GM19193 (cell line): Measurements from ENCODE around the gene R3HDM2.

Source experiments
- POLR2A ChIP-seq: IDR thresholded peaks from 4 replicates; pipeline ENCODE4 v1.6.1; 2011; ENCODE audit not compliant: insufficient read depth, insufficient read length; ENCODE audit errors: extremely low read depth

R3HDM2 gene

GRCh38 chr12:57223191-57224165, 207.4 kb downstream of the R3HDM2 start:
- no peak for TF ChIP-seq POLR2A

GRCh38 chr12:57222286-57223190, 208.3 kb downstream of the R3HDM2 start:
- TF ChIP-seq POLR2A, result no peak

GRCh38 chr12:57221169-57221917, 209.5 kb downstream of the R3HDM2 start:
- no peak for TF ChIP-seq POLR2A

- TF ChIP-seq POLR2A, result no peak
These were observed 210.1 kb downstream of the R3HDM2 start for GRCh38 chr12:57220770-57221168.

- TF ChIP-seq POLR2A, result no peak
These were observed 210.7 kb downstream of the R3HDM2 start for GRCh38 chr12:57219993-57220754.

- no peak for TF ChIP-seq POLR2A
These were observed 211.4 kb downstream of the R3HDM2 start for GRCh38 chr12:57219205-57219992.

- no peak for TF ChIP-seq POLR2A
These were observed 212.6 kb downstream of the R3HDM2 start for GRCh38 chr12:57218030-57218853.

- TF ChIP-seq POLR2A, result no peak
These were observed 213.6 kb downstream of the R3HDM2 start for GRCh38 chr12:57216921-57217879.

GRCh38 chr12:57216014-57216911, 214.6 kb downstream of the R3HDM2 start, which contains the start of gene NXPH4:
Gene NXPH4, plus strand, starts transcription at chr12:57216794. Its CDS starts 176 bp downstream, at chr12:57216970.
- TF ChIP-seq POLR2A, result no peak

GRCh38 chr12:57215668-57216013, 215.2 kb downstream of the R3HDM2 start:
- no peak for TF ChIP-seq POLR2A
